ENCODE data around the gene NOP56.

- TF ChIP-seq POLR2AphosphoS5 (IDR thresholded peaks at IDR 0.05; ENCODE audit: low read depth, low read length) (no peak), EGR1 (IDR thresholded peaks at IDR 0.05; ENCODE audit: low read depth) (no peak), CTCF (IDR thresholded peaks at IDR 0.05 in 2 of 3, conservative IDR thresholded peaks at IDR 0.05 in 1 of 3; ENCODE audit: borderline replicate concordance in 1 of 3, insufficient read depth in 1 of 3, low read depth in 2 of 3, low read length in 2 of 3) (no peak), MAX (IDR thresholded peaks at IDR 0.05) (no peak), POLR2A (IDR thresholded peaks at IDR 0.05; ENCODE audit: borderline replicate concordance, extremely low read depth, insufficient read depth, insufficient read length) (no peak), YY1 (IDR thresholded peaks at IDR 0.05; ENCODE audit: extremely low read depth, insufficient replicate concordance, low read depth, low read length) (no peak), EZH2 (IDR thresholded peaks at IDR 0.05) (no peak), CBX3 (IDR thresholded peaks at IDR 0.05; ENCODE audit: low read depth) (no peak)
Observed at GRCh38 chr20:2697768-2698167, 45.3 kb downstream of the NOP56 start.
